AG10803 (cell line): Measurements from ENCODE around the gene VAC14.

Experiments used
- DNase-seq: peaks from one replicate; pipeline ENCODE4 v3.0.0; 2010; ENCODE audit warnings: low read depth
- H3K4me3 ChIP-seq: 2 replicates; pipeline ENCODE4 v1.5.1; 2011; ENCODE audit warnings: mild to moderate bottlenecking, low read length, control low read depth
- CTCF ChIP-seq: conservative IDR thresholded peaks from 2 replicates; pipeline ENCODE4 v1.5.1; 2011; ENCODE audit warnings: mild to moderate bottlenecking, low read length, control low read depth, inconsistent platforms

VAC14 gene

DNA sequence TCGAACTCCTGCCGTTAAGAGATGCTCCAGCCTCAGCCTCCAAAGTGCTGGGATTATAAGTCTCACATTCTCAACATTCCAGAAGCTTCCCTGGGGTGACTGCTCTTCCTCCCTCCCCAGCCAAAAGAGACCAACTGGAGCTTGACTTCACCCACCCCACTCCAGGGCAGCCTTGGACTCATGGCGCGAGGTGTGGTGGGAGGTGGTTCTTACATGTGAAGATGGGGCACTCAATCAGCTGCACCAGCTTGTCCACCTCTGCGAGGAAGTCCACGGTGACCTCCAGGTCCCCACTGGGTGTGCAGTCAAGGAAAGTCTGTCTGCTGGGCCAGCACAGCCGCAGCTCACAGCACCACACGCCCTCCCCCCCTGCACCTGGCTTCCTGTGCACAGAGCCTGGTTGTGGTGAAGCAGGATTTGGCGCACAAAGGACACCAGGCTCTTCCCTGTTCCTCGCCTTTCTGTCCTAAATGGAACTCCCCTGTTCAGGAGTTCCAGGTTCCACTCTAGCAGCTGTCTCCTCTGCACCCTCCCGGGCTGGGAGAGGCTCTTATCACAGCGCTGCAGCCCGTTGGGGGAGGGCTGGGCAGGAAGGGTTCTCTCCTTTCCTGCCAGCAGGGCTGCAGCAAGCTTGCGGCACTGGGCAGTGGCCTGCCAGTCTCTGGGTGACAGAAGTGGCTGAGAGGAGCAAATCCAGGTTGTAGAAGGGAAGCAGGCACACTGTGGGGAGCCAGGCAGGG lies 105.5 kb downstream of the VAC14 start:
- H3K4me3 ChIP-seq = no peak overlapping the region
- DNase-seq = peak; percentile 49
- TF ChIP-seq CTCF = no peak

- TF ChIP-seq CTCF = no peak
- DNase-seq = no peak
- H3K4me3 ChIP-seq = no peak overlapping the region
Observed at GRCh38 chr16:70694868-70695218, 106.1 kb downstream of the VAC14 start.

- no peak overlapping the region for H3K4me3 ChIP-seq
- no peak for TF ChIP-seq CTCF
- DNase-seq = peak; percentile 96
Observed at GRCh38 chr16:70694088-70694867, 106.7 kb downstream of the VAC14 start.

DNA sequence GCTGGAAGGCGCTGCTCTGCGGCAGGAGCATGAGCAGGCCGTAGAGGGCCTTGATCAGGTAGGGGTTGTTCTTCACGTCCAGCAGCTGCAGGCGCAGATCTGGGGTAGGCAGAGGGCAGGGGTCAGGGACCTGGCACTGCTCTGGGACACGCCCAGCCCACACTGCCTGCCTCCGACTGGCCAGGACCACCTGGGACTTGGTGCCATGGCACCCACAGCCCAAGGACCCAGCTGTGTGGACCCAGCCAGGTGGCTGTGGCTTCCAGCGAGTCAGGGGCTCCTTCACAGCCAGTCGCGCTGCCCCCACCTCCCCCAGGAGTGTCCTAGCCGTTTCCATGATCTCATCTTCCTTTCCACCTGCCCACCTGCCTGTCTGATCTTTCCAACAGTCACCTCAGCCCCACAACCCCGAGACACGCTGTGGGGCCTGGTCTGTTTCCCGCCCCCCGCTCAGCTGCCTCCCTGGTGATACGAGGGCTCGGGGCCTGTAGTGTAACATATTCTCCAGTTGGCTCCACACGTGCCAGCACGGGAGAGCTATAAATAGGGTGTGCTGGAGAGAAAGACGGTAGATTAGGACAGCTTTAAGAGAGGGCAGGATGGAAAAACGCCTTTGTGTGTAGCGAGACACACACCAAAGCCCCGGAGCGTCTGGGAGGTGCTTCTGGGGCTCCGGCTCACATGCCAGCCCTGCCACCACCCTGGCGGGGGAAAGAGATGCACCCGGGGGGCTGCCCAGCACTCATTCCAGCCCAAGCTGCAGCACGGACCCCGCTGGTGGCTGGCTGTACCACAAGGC lies 107.9 kb downstream of the VAC14 start:
- no peak overlapping the region for H3K4me3 ChIP-seq
- TF ChIP-seq CTCF = no peak
- peak; percentile 56 for DNase-seq

DNA sequence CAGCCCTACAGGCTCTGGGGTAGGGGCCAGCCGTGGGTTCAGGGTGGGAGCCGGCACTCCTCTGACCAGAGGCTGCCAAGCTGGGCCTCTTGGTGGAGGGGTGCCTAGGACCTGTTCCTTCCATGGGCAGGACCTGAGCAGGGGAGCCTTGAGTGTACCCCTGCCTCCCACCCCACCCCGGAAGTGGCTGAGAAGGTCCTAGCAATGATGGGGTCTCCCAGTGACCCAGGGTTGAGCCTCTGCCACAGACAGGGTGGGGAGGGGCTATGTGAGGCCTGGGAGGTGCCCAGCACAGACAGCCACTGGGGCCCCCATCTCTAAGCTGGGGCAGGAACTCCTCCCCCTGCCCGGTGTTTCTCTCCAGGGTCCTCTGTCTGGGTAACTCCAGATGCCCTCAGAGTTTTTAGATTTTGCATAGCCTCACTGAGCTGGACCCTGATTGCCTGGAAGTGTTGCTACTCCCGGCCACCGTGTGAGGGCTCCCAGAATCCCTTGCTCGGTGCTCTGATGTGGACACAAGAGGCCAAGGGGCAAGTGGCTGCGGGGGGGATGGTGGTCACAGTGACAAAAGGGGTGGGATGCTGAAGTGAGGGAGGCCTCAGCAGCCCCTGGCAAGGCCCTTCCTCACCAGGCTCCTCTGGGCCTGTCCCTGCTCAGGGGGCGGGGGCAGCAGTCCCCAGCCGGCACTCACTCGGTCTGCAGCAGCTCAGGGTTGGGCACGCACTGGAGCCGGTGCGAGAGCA lies 108.7 kb downstream of the VAC14 start:
- no peak for TF ChIP-seq CTCF
- H3K4me3 ChIP-seq = no peak overlapping the region
- DNase-seq = no peak

DNA sequence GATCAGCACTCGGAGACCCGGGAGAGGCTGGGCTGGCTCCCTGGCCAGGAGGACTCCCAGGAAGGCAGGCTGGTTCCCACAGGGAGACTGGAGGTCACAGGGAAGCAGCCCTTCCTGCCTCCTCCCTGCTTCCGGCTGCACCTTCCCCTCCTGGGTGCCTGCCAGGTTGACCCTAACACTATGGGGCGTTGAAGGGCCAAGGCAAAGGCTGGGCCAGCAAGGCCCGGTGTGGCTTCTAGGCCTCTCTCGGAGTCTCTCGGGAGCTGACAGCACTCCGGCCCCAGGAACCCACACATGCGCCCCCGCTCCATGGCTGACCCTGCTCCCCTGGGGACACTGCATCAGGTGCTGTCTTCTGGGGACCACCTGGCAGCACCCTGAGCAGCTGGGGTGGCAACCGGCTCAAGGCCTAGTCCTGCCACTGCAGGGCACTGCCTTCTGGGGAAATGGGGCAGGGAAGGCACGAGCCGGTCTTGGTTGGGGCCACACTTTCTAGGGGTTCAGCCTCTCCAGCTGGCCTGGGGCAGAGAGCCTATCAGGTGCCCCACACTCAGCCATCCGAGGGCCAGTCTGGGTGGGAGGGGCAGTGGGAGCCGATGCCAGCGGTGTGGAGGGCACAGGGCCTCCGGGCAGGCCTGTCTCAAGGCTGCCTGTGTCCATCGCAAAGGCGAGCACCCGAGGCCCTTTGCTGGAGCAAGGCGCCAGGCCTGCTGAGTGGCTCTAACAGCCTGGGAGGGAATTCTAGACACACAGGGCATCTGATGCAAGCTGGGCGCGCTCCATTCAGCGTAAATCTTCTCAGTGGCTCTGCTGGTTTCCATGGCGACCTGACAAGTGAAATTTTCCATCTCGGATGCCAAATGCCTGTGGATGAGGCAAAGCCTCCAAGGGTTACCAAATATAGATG lies 109.5 kb downstream of the VAC14 start:
- H3K4me3 ChIP-seq = no peak overlapping the region
- DNase-seq = peak; percentile 100

More for the DNA sequence above, 109.5 kb downstream of the VAC14 start:
- TF ChIP-seq CTCF = no peak
